GM21423 (cell line): Measurements from ENCODE around the gene ZNF592.
A peak's percentile ranks its signal among the peaks of the same experiment; 100 is the strongest.

ENCODE experiments used
- ATAC-seq: cut with Tn5 transposase; IDR thresholded peaks from one replicate; pipeline ENCODE4 v1.9.1; 2021; ENCODE audit warnings: mild to moderate bottlenecking, moderate library complexity; ENCODE audit not compliant: unreplicated experiment

Gene ZNF592, protein sequence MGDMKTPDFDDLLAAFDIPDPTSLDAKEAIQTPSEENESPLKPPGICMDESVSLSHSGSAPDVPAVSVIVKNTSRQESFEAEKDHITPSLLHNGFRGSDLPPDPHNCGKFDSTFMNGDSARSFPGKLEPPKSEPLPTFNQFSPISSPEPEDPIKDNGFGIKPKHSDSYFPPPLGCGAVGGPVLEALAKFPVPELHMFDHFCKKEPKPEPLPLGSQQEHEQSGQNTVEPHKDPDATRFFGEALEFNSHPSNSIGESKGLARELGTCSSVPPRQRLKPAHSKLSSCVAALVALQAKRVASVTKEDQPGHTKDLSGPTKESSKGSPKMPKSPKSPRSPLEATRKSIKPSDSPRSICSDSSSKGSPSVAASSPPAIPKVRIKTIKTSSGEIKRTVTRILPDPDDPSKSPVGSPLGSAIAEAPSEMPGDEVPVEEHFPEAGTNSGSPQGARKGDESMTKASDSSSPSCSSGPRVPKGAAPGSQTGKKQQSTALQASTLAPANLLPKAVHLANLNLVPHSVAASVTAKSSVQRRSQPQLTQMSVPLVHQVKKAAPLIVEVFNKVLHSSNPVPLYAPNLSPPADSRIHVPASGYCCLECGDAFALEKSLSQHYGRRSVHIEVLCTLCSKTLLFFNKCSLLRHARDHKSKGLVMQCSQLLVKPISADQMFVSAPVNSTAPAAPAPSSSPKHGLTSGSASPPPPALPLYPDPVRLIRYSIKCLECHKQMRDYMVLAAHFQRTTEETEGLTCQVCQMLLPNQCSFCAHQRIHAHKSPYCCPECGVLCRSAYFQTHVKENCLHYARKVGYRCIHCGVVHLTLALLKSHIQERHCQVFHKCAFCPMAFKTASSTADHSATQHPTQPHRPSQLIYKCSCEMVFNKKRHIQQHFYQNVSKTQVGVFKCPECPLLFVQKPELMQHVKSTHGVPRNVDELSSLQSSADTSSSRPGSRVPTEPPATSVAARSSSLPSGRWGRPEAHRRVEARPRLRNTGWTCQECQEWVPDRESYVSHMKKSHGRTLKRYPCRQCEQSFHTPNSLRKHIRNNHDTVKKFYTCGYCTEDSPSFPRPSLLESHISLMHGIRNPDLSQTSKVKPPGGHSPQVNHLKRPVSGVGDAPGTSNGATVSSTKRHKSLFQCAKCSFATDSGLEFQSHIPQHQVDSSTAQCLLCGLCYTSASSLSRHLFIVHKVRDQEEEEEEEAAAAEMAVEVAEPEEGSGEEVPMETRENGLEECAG (N-terminal part only)

DNA sequence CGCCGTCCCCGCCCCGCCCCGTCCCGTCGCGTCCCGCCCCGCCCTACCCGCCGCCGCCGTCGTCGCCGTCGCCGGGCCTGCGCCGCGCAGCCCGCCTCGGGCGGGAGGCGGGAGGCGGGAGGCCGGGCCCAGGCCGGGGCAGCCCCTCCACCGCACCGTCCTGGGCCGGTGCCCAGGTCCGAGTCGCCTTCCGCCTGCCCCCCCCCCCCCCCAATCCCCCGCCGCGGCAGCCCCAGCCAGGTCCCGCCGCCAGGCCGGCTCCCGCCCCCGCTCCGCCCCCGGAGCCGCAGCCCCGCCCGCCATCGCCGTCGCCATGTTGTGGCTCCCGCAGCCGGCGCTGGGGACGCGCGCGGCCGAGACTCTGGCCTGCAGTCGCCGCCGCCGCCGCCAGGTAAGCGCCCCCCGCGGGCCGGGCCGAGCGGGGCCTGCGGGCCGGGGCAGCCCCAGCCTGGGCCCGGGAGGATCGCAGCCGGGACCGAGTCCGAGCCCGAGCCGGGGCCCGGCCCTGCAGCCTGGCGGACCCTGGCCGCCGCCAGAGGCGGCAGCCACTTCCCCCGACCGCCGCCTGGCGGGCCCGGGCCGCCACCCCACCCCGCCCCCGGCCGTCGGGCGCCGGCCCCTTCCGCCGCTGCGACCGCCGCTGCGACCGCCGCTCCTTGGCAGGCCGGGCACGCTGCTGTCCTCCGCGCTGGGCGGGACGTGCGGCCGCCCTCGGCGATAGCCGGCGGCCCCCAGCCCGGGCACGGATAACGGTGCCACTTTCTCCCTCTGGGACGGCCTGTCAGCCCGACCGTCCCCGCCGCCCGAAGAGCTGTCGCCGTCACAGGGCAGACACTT, at the start of gene ZNF592:
Gene ZNF592 (plus strand): TSS at position 319 of the 837 bp plus-strand sequence. CDS start 34,084 bp downstream, outside the sequence.
- peak; percentile 62 for ATAC-seq

DNA sequence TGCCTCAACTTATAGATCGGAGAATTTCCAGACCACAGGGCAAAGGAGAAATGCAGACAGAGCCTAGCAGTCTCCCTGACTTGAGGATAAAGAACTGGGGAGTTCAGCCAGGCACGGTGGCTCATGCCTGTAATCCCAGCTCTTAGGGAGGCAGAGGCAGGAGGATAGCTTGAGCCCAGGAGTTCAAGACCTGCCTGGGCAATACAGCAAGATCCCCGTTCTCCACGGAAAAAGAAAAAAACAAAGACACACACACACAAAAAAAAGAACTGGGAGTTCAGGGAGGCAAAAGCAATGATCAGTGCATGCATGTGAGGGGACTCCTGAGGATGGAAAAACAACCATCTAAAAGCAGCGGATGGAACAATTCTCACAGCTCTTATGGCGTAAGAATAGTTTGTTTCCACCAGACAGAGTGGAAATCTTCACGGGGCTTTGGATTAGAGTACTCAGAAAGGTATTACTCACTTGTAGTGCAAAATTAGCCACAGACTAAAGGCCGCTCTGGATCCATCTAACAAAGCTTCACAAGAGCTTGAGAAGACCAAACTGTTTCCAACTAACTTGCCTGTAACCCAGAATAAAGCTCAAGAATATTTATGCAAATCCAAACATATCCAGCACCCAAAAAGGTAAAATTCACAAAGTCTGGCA, 48.7 kb upstream of the ZNF592 start:
- ATAC-seq, result no peak

DNA sequence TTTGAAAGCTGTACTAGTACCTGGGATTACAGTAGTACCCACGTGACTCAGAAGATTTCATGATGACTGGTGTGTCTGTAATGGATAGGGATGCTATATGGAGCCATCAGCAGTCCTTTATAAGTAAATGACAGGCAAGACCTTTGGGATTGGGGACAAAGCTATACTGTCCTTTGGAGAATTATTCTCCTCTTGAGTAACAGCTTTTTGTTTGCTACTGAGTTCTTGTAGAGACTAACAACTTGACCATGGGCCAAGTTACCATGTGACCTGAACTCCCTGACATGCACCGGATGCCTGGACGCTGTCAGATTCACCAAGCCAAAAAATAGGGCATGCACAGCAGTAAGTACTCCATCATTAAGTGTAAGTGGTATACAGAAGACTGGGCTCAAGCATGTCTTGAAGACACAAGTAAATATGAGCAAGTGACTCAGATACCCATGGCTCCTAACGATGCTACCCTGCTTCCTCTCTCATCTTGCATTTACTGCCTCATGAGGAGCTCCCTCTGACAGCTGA, 45.4 kb upstream of the ZNF592 start:
- ATAC-seq, result no peak

DNA sequence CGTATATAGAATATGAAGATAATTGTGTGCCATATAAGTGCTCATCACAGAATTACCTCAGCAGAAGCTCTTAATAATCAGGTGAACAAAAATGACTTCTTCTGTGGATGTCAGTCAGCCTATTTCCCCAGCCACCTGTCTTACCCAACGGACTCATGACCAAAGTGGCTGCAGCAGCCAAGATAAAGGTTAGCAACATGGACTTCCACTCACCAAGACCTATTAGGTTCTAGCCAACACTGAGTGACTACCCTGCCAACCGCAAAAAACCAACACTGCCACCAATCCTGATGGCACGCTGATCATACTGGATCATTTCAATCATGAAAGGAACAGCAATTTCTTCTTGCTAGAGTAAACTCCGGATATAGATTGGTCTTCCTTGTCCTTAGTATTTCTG, 44.6 kb upstream of the ZNF592 start:
- ATAC-seq, result no peak

DNA sequence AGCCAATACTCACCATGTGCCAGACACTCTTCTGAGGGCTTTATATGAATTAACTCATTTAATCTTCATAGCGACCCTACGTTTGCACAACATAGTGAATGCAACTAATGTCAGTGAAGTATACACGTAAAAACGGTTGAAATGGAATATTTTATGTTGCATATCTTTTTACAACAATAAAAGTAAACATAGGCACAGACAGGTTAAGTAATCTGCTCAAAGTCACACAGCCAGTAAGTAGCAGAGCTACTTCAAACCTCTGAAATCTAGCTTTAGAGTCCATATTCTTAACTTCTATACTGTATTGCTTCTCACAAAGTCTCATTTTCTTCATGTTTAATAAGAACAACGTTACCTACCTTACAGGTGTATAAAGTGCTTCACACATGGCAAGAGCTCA, 34.0 kb upstream of the ZNF592 start:
- no peak for ATAC-seq

DNA sequence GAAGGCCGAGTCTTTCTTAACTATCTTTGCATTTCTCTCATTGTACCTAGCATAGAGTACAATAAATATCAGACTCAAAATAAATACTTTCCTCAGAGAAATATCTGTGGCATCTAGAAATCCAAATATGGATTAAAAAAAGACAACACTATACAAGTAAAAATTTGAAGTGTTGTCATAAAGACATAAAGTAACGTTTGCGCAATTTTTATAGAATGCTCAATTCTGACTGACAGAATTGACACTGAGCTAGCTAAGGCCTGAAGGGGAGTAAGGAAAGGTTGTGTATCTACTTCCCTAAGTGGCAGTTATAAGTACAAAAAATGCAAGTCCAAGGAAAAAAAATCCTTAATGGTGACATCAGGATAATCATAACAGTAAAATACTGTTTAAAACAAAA, 33.6 kb upstream of the ZNF592 start:
- ATAC-seq, result no peak

DNA sequence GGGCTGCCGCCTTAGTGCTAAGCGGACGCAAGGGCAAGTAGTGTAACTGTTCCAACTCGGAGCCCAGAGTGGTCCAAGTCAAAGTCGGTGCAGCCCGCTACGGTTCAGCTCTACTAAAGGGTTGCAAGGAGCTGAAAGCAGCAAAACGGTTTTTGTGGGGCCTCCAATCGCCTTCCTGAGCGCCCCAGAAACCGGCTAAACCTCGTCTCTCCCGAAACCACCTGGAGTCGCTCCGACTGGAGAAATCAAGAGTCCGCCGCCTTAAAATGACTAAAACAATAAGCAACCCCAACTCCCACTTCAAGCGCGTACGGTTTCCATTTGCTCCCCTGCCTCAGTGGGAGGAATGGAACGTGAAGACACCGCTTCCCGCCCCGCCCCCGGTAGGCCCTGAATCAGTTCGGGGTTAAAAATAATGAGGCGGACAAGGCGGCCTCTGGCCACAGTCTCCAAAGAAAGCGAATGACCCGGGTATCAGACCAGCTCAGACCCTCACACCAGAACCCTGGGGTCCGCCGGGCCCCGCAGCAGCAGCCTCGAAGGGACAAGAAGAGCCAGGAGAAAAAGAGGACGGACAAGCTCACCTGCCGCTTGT, 32.9 kb upstream of the ZNF592 start:
- peak; percentile 0 for ATAC-seq

DNA sequence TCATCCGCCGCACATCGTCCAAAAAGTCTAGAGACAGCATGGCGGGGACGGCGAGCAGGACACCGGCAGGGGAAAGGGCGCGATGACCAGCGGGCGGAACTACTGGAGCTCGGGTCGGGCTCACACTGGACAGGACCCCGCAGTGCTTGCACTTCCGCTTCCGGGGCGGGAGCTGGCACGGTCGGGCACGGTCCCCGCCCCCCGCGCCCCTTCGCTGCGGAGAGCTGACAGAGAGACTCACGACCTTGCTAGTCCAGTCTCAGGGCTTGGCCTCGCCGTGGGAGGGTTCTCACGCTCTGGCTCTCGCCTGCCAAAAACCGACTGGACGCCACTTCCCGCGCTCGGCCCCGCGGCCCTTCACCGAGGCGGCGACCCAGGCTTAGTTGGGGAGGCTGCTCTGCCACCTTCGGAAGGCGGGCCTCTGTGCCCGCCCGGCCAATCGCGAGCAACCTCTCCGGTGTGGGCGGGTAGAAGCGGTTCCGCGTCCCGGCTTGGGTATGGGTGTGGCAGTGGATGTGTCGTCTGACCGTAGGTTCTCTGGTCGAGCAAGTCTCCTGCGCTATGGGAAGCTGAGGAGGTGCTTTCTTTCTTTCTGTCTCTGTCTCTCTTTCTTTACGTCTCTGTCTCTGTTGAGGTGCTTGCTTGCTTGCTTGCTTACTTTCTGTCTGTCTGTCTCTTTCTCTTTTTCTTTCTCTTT, 32.2 kb upstream of the ZNF592 start, which contains the start of gene SEC11A:
Gene SEC11A (minus strand): TSS at position 104 of the 697 bp plus-strand sequence. CDS start 64 bp downstream, at position 40.
- ATAC-seq, result peak; percentile 95

DNA sequence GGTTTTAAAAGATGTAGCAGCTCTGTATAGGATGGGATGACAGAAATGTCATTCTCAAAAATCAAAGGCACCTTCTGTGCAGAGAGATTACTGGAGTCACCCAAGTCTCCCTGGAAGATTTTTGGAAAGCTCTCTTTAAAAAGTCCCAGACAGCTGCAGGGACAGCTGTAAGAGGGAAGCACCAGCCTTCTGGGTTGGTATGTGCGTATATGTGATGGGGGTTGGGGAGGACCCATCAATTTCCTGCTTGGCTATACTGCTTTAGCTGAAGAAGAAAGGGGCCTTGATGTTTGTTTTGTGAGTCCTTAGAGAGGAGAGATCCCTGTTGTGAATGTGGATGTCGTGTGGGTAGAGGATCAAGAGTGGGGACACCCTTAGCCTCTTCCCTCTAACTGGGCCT, 27.0 kb upstream of the ZNF592 start:
- no peak for ATAC-seq

DNA sequence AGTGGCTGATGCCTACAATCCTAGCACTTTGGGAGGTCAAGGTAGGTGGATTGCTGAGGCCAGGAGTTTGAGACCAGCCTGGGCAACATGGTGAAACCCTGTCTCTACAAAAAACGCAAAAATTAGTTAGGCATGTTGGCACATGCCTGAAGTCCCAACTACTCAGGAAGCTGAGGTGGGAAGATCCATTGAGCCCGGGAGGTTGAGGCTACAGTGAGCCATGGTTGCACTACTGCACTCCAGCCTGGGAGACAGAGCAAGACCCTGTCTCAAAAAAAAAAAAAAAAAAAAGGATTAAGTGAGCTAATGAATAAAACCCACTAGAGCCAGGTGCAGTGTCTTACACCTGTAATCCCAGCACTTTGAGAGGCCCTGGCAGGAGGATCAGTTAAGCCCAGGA, 25.8 kb upstream of the ZNF592 start:
- no peak for ATAC-seq

DNA sequence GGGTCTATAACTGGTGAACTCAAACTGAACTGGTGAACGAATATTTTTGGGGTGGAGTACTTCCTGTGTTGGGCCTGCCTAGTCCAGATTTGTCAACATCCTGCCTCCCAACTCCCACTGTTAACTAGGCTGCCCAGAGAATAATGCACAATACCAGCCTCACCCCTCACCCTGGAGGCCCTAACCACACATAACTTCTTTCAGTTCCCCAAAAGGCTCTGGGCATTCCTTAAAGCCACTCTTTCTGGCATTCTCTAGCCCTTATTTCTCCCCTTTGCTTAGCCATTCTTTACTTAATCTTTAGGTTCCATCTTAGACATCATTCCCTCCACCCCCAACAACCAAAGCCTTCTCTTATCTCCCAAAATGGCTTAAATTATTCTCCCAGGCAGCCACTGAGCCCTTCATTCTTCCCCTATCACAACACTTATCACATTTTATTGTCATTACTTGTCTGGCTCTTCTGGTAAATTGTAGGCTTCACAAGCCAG, 23.3 kb upstream of the ZNF592 start:
- peak; percentile 77 for ATAC-seq

DNA sequence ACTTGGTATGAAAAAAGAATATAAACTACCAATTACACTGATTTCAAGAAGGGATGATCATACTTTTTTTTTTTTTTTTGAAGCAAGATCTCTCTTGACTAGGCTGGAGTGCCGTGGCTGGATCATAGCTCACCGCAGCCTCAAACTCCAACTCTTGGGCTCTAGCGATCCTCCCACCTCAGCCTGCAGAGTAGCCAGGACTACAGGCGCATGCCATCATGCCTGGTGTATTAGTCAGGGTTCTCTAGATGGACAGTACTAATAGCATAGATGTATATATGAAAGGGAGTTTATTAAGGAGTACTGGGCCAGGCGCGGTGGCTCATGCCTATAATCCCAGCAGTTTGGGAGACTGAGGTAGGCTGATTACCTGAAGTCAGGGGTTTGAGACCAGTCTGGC, 21.0 kb upstream of the ZNF592 start:
- no peak for ATAC-seq

DNA sequence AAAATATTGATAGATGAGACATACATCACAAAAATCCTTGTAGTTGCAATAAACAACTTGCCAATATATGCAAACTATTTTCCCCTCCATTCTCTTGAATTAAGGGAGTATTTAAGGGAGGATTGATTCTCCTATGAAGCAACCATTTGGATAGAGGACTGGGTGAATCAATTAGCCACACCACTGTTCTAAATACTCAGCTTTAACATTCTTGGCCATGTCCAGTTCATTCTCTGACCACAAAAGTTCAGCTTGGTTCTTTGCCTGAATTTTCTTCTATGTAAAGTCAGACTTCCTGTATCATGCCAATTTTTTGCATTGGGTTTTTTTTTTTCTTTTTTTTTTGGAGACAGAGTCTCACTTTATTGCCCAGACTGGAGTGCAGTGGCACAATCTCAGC, 16.6 kb upstream of the ZNF592 start:
- ATAC-seq, result no peak

DNA sequence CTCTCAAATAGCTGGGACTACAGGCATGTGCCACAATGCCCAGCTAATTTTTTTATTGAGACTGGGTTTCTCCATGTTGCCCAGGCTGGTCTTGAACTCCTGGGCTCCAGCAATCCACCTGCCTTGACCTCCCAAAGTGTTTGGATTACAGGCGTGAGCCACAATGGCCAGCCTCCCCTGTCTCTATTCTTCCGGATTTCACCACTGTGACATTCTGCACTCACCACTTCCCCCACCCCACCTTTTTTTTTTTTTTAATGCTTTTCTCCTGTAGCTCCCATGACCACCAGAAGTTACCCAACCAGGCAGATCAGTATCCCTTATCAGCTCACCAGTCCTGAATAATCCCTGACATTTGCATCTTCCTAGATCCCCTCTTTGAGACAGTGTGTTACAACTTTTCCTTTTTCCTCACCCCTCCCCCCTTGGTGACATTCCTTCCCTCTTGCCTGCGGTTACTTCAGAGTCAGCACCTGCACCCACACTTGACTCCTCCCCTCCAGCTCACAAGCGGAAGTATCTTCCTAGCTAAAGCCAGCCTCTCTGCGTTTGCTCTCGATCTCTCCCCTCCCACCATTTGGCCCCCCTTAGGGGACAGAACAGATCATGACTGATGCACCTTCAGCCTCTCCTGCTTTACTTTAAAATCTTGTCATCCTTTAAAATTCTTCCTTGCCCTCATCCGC, 13.5 kb upstream of the ZNF592 start:
- ATAC-seq, result peak; percentile 64

DNA sequence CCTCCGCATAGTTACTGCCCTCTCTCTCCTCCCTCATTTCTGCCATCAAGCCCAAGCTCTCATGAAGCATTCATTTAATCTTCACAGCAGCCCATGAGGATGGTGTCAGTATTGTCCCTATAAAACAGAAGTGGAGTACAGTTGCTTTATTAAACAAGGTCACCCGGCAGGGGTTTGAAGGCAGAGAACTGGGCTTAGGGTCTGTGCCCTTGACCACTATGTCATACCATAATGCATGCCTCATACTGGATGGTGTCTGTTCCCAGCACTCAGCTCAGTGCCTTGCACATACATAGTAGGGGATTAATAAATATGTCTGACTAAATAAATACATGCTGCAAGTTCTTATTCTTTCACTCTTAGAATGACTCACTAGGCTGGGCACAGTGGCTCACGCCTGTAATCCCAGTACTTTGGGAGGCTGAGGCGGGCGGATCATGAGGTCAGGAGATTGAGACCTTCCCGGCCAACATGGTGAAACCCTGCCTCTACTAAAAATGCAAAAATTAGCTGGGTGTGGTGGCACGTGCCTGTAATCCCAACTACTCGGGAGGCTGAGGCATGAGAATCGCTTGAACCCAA, 12.8 kb upstream of the ZNF592 start:
- peak; percentile 29 for ATAC-seq

DNA sequence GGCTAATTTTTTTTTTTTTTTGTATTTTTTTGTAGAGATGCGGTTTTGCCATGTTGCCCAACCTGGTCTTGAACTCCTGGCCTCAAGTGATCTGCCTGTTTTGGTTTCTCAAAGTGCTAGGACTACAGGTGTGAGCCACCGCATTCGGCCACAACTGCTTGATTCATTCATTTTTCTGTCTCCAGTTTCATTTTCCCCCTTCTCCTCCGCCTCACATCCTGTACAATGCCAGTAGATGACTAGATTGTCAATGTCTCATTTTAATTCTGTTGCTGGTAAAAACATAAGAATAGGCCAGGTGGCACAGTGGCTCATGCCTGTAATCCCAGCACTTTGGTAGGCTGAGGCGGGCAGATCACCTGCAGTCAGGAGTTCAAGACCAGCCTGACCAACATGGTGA, 12.0 kb upstream of the ZNF592 start:
- peak; percentile 48 for ATAC-seq

DNA sequence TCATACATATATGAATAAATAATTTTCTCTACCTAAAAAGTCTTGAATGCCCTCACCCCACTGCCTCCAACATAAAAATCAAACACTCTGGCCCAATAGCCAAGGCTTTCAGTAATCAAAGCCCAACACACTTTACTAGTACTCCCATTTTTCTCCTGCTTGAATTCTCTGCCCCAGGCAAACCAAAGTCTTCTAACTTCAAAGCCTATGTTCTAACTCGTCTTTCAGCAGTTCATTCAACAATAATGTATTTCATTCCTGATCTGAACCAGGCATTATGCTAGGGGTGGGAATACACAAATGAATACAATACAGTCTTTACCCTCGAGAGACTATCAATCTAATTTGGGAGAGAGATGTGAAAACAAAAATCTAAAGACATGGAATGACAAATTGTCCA, 11.4 kb upstream of the ZNF592 start:
- ATAC-seq, result no peak
